Left renal cortex interstitium (tissue), 4 donors: ENCODE results near the gene KLHL26. TPM values are rescaled to one million over a fixed set of nuclear protein-coding genes. Genes with fewer than 3 reads are reported as not detected.

Experiments used
- DNase-seq, 4 donors: peaks; one replicate each; pipeline ENCODE4 v3.0.0-alpha.2; 2013; ENCODE audit warnings: low read depth in 4 of 4, low spot score in 2 of 4, missing footprints in 1 of 4
- polyA plus RNA-seq, 4 donors: library from polyadenylated mRNA; unstranded; fragments of 120-200 nt; gene quantifications; one replicate each; pipeline ENCODE4 v1.2.1, GENCODE V29; 2013; ENCODE audit not compliant: insufficient read length in 4 of 4

The KLHL26 gene
- polyA plus RNA-seq, 4 donors, result 6.4 to 13.3 (median 9.8) TPM

- no peak for DNase-seq
Observed at GRCh38 chr19:18660939-18661670, 24.3 kb downstream of the KLHL26 start.

- no peak for DNase-seq
Observed at GRCh38 chr19:18662972-18663732, 26.3 kb downstream of the KLHL26 start.

- DNase-seq, result no peak
Observed at GRCh38 chr19:18663940-18664530, 27.2 kb downstream of the KLHL26 start.

- DNase-seq, result no peak
Observed at GRCh38 chr19:18665771-18666202, 29.0 kb downstream of the KLHL26 start.

- no peak for DNase-seq
Observed at GRCh38 chr19:18666317-18666716, 29.5 kb downstream of the KLHL26 start.

- DNase-seq, result no peak
Observed at GRCh38 chr19:18666784-18667183, 30.0 kb downstream of the KLHL26 start.

- no peak for DNase-seq
Observed at GRCh38 chr19:18667531-18668251, 30.9 kb downstream of the KLHL26 start.

GRCh38 chr19:18668252-18668631 is 31.4 kb downstream of the KLHL26 start:
- DNase-seq, result no peak

- no peak for DNase-seq
Observed at GRCh38 chr19:18668744-18669523, 32.1 kb downstream of the KLHL26 start.

- no peak for DNase-seq
Observed at GRCh38 chr19:18669524-18669817, 32.6 kb downstream of the KLHL26 start.

- no peak for DNase-seq
Observed at GRCh38 chr19:18669883-18670282, 33.1 kb downstream of the KLHL26 start.

GRCh38 chr19:18670312-18670711 is 33.5 kb downstream of the KLHL26 start:
- DNase-seq, result no peak

GRCh38 chr19:18671303-18672043 is 34.6 kb downstream of the KLHL26 start:
- no peak for DNase-seq

- no peak for DNase-seq
Observed at GRCh38 chr19:18672044-18672451, 35.2 kb downstream of the KLHL26 start.

- no peak for DNase-seq
Observed at GRCh38 chr19:18672606-18673337, 35.9 kb downstream of the KLHL26 start.

- DNase-seq, result no peak
Observed at GRCh38 chr19:18674616-18675015, 37.8 kb downstream of the KLHL26 start.

GRCh38 chr19:18675779-18676178 is 39.0 kb downstream of the KLHL26 start:
- DNase-seq, result no peak

- no peak for DNase-seq
Observed at GRCh38 chr19:18676692-18677091, 39.9 kb downstream of the KLHL26 start.

GRCh38 chr19:18677156-18677555 is 40.3 kb downstream of the KLHL26 start:
- DNase-seq, result no peak
